Endothelial cell of umbilical vein (primary cell): ENCODE measurements around the gene CCDC102B.
A peak's percentile ranks its signal among the peaks of the same experiment; 100 is the strongest.

ENCODE experiments used
- CTCF ChIP-seq, 2 donors: IDR thresholded peaks; 1 replicate in 1 of 2; 2 replicates in 1 of 2; pipeline ENCODE4 v1.5.1; 2011; ENCODE audit warnings: low read length in 2 of 2, mild to moderate bottlenecking in 2 of 2, moderate library complexity in 2 of 2, control low read depth in 1 of 2, inconsistent platforms in 1 of 2, low read depth in 1 of 2; ENCODE audit not compliant: insufficient read depth in 1 of 2; ENCODE audit errors: extremely low read depth in 1 of 2
- EZH2 ChIP-seq: IDR thresholded peaks from 2 replicates; pipeline ENCODE4 v1.6.1; 2012; ENCODE audit warnings: borderline replicate concordance, low read depth, mild to moderate bottlenecking, moderate library complexity, low read length, inconsistent platforms; ENCODE audit not compliant: severe bottlenecking
- JUN ChIP-seq: IDR thresholded peaks from 2 replicates; pipeline ENCODE4 v1.6.1; 2011; ENCODE audit warnings: borderline replicate concordance, low read depth; ENCODE audit not compliant: insufficient read length, insufficient read depth
- MAX ChIP-seq: IDR thresholded peaks from 2 replicates; pipeline ENCODE4 v1.6.1; 2011; ENCODE audit not compliant: insufficient read depth, insufficient read length
- MYC ChIP-seq: IDR thresholded peaks from one replicate; pipeline ENCODE4 v1.6.1; 2011; ENCODE audit warnings: mild to moderate bottlenecking, low read depth, low read length
- POLR2A ChIP-seq: IDR thresholded peaks from 2 replicates; pipeline ENCODE4 v1.6.1; 2012; ENCODE audit warnings: low read depth, mild to moderate bottlenecking, control low read depth, low read length
- POLR2AphosphoS5 ChIP-seq: IDR thresholded peaks from 2 replicates; pipeline ENCODE4 v1.6.1; 2012; ENCODE audit warnings: low read depth, mild to moderate bottlenecking, control low read depth, low read length, moderate library complexity; ENCODE audit not compliant: insufficient read depth

- TF ChIP-seq CTCF (IDR thresholded peaks at IDR 0.05; ENCODE audit: extremely low read depth in 1 of 2, insufficient read depth in 1 of 2, low read depth in 1 of 2, low read length in 2 of 2) (no peak), EZH2 (no peak), POLR2A (no peak), POLR2AphosphoS5 (no peak), MAX (no peak), JUN (peak; percentile 2), MYC (no peak)
Observed at GRCh38 chr18:68796936-68797690, 767 bp upstream of the CCDC102B start.
